Activated CD8-positive, alpha-beta T cell treated with anti-CD3 and anti-CD28 coated beads for 36 hours (primary cell): ENCODE results near the gene SNX19. TPM values are rescaled to one million over a fixed set of nuclear protein-coding genes. Genes with fewer than 3 reads are reported as not detected.

Source experiments
- ATAC-seq: fragments of 200-7000 bp; cut with Tn5 transposase; one replicate; pipeline ENCODE4 v1.10.0; 2021; ENCODE audit warnings: mild to moderate bottlenecking, moderate library complexity
- CTCF ChIA-PET: fragments of 350-600 bp; sonication (Branson Sonifier 250); formaldehyde crosslinking; loops from one replicate; lab custom pipeline; 2021; ENCODE audit warnings: antibody characterized with exemption; lab: Charles Lee
- POLR2A ChIA-PET: fragments of 350-600 bp; sonication (Branson Sonifier 250); formaldehyde crosslinking; loops from one replicate; lab custom pipeline; 2021; ENCODE audit warnings: antibody characterized with exemption; lab: Charles Lee
- DNase-seq: peaks from one replicate; pipeline ENCODE4 v3.0.0-alpha.2; 2020
- H3K27ac Mint-ChIP-seq: one replicate; pipeline ENCODE4 v1.8.0; 2021; ENCODE audit warnings: mild to moderate bottlenecking, mixed read lengths
- H3K27me3 Mint-ChIP-seq: one replicate; pipeline ENCODE4 v1.8.0; 2021; ENCODE audit warnings: mixed read lengths
- H3K36me3 Mint-ChIP-seq: one replicate; pipeline ENCODE4 v1.8.0; 2021; ENCODE audit warnings: low read depth, mixed read lengths
- H3K4me1 Mint-ChIP-seq: one replicate; pipeline ENCODE4 v1.8.0; 2021; ENCODE audit warnings: low read depth, mixed read lengths
- H3K4me3 Mint-ChIP-seq: one replicate; pipeline ENCODE4 v1.8.0; 2021; ENCODE audit warnings: mild to moderate bottlenecking, moderate library complexity, mixed read lengths
- H3K9me3 Mint-ChIP-seq: one replicate; pipeline ENCODE4 v1.8.0; 2021; ENCODE audit warnings: mixed read lengths
- CTCF ChIP-seq: fragments of 200-600 bp; IDR thresholded peaks from one replicate; pipeline ENCODE4 v1.8.0; 2022; ENCODE audit warnings: antibody characterized with exemption, mild to moderate bottlenecking
- intact Hi-C: fragments of 100-400 bp; cut with micrococcal nuclease; formaldehyde crosslinking; loops from one replicate; pipeline ENCODE4 v1.10.0; 2022
- total RNA-seq, 2 experiments: library from RNA; stranded (reverse); gene quantifications; one replicate each; pipeline ENCODE4 v1.2.3, GENCODE V29; 2021

SNX19 gene
- total RNA-seq, 2 experiments from 2014 or later = 20.9 to 22.7 TPM

- H3K4me3 Mint-ChIP-seq = no peak overlapping the region
- intact Hi-C loops = no loop called here
- H3K9me3 Mint-ChIP-seq = no peaks in the 10 kb centered on the region
- TF ChIP-seq CTCF = no peak
- POLR2A ChIA-PET = no interaction called here
- CTCF ChIA-PET = no interaction called here
- H3K36me3 Mint-ChIP-seq = peaks cover 5% of the 10 kb centered on the region
- no peak for ATAC-seq
- no peaks in the 10 kb centered on the region for H3K27me3 Mint-ChIP-seq
- no peak for DNase-seq
- H3K4me1 Mint-ChIP-seq = peaks cover 8% of the 10 kb centered on the region
- H3K27ac Mint-ChIP-seq = no peak overlapping the region
Observed at GRCh38 chr11:130886704-130887103, 29.6 kb downstream of the SNX19 start.

- intact Hi-C loops = no loop called here
- DNase-seq (no peak), ATAC-seq (no peak)
- H3K27ac Mint-ChIP-seq = peak overlapping the region; percentile 4
- peaks cover 11% of the 10 kb centered on the region for H3K4me1 Mint-ChIP-seq
- TF ChIP-seq CTCF = no peak
- H3K9me3 Mint-ChIP-seq = no peaks in the 10 kb centered on the region
- peaks cover 20% of the 10 kb centered on the region for H3K36me3 Mint-ChIP-seq
- POLR2A ChIA-PET = no interaction called here
- CTCF ChIA-PET = interaction anchor here (1.1 to 3.7 kb wide), 3 partner anchors 12 to 34 kb away, joined by 4 to 29 read pairs (median 13); partner anchors contain the start of gene SNX19
- H3K27me3 Mint-ChIP-seq = no peaks in the 10 kb centered on the region
- no peak overlapping the region for H3K4me3 Mint-ChIP-seq
Observed at GRCh38 chr11:130882138-130882551, 34.1 kb downstream of the SNX19 start.

- Mint-ChIP-seq H3K27me3 (no peaks in the 10 kb centered on the region), H3K27ac (peak overlapping the region; percentile 4), H3K36me3 (peaks cover 20% of the 10 kb centered on the region), H3K4me3 (no peak overlapping the region), H3K9me3 (no peaks in the 10 kb centered on the region), H3K4me1 (peaks cover 11% of the 10 kb centered on the region)
- ATAC-seq (no peak), DNase-seq (no peak)
- intact Hi-C loops = no loop called here
- ChIA-PET POLR2A (no interaction called here), CTCF (interaction anchor here (1.1 to 3.7 kb wide), 4 partner anchors 13 to 450 kb away, joined by 4 to 29 read pairs (median 8); partner anchors contain the start of gene SNX19)
- TF ChIP-seq CTCF = no peak
Observed at GRCh38 chr11:130881475-130882137, 34.7 kb downstream of the SNX19 start.

- TF ChIP-seq CTCF = no peak
- peaks cover 11% of the 10 kb centered on the region for H3K4me1 Mint-ChIP-seq
- DNase-seq (no peak), ATAC-seq (no peak)
- no peak overlapping the region for H3K4me3 Mint-ChIP-seq
- no peaks in the 10 kb centered on the region for H3K27me3 Mint-ChIP-seq
- peaks cover 23% of the 10 kb centered on the region for H3K36me3 Mint-ChIP-seq
- no peaks in the 10 kb centered on the region for H3K9me3 Mint-ChIP-seq
- H3K27ac Mint-ChIP-seq = no peak overlapping the region
- intact Hi-C loops = no loop called here
- ChIA-PET CTCF (interaction anchor here (1.6 to 5.2 kb wide), 3 partner anchors 15 to 448 kb away, joined by 3 to 31 read pairs (median 12); no protein-coding TSS in a partner anchor), POLR2A (no interaction called here)
Observed at GRCh38 chr11:130879836-130880235, 36.4 kb downstream of the SNX19 start.
